Stomach smooth muscle (tissue), 2 donors: ENCODE data around the gene NOS1AP.
"Not testable (repeated sequence)": the region's sequence is repeated elsewhere in the genome, so short reads cannot be mapped to it uniquely, and the experiment has no call there.

ENCODE experiments used
- H3K27ac ChIP-seq: one replicate; pipeline ENCODE4 v1.7.0; 2013; ENCODE audit warnings: mild to moderate bottlenecking, low read length, inconsistent platforms
- H3K27me3 ChIP-seq, 2 donors: one replicate each; pipeline ENCODE4 v1.7.0; 2013; ENCODE audit warnings: low read length in 2 of 2; ENCODE audit not compliant: insufficient read depth in 2 of 2, control insufficient read depth in 1 of 2
- H3K36me3 ChIP-seq, 2 donors: one replicate each; pipeline ENCODE4 v1.7.0; 2013; ENCODE audit warnings: low read length in 2 of 2; ENCODE audit not compliant: control insufficient read depth in 2 of 2, insufficient read depth in 2 of 2
- H3K4me1 ChIP-seq: one replicate; pipeline ENCODE4 v1.7.0; 2013; ENCODE audit warnings: low read length; ENCODE audit not compliant: control insufficient read depth, insufficient read depth
- H3K4me3 ChIP-seq, 2 donors: one replicate each; pipeline ENCODE4 v1.7.0; 2013; ENCODE audit warnings: low read length in 2 of 2
- H3K9ac ChIP-seq, 2 donors: one replicate each; pipeline ENCODE4 v1.7.0; 2013; ENCODE audit warnings: low read length in 2 of 2, mild to moderate bottlenecking in 1 of 2
- H3K9me3 ChIP-seq, 2 donors: one replicate each; pipeline ENCODE4 v1.7.0; 2013; ENCODE audit warnings: low read length in 2 of 2; ENCODE audit not compliant: control insufficient read depth in 2 of 2
- donor health status: healthy.
- donor health status: Pancreatic carcinoma.

NOS1AP gene

GRCh38 chr1:162193221-162193620 is 123.7 kb downstream of the NOS1AP start:
- H3K4me3 ChIP-seq: no peak overlapping the region
- H3K27ac ChIP-seq: no peak overlapping the region

DNA sequence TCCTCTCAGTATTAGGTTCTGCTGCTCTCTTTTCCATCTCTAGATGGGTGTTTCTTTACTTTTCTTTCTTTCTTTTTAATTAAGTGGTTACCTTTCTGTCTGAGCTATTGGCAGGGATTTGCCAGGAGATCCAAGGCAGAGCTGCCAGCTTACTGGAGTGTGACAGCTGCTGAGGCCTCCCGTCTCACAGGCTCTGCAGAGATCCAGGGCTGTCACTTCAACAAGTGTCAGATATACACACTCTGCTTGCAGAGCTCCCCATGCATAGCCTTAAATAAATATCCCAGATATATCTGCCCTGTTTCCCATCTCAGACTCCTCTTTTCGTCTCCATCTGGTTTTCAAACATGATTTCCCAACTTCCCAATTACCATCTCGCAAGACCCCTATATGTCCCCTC is 124.3 kb downstream of the NOS1AP start:
- H3K36me3 ChIP-seq: no peaks in the 10 kb centered on the region
- no peaks in the 10 kb centered on the region for H3K27me3 ChIP-seq
- no peaks in the 10 kb centered on the region for H3K9me3 ChIP-seq
- H3K27ac ChIP-seq: no peak overlapping the region
- H3K4me3 ChIP-seq: no peak overlapping the region
- no peak overlapping the region for H3K9ac ChIP-seq
- peaks cover 25% of the 10 kb centered on the region for H3K4me1 ChIP-seq

More at GRCh38 chr1:162193221-162193620, 123.7 kb downstream of the NOS1AP start:
- H3K36me3 ChIP-seq: no peaks in the 10 kb centered on the region
- no peak overlapping the region for H3K9ac ChIP-seq
- H3K27me3 ChIP-seq: no peaks in the 10 kb centered on the region
- H3K9me3 ChIP-seq: no peaks in the 10 kb centered on the region
- H3K4me1 ChIP-seq: peaks cover 25% of the 10 kb centered on the region

DNA sequence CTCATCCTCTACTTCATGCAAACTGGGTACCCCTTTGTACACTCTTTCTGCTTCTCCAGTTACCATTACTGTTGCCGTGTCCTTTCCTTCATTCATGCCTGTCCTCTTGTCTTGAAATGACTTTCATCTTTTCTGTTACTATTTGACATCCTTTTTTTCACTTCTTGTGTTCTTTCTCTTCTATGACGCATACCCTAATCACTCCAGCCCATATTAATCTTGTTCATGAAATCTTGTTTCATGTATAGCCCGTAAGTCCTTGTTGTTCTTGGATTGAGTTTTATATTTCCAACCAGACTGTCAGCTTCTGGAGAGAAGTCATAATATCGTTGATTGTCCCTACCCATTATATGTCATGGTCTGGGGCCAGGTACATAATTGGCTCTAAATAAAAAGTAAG is 126.1 kb downstream of the NOS1AP start:
- no peaks in the 10 kb centered on the region for H3K9me3 ChIP-seq
- no peak overlapping the region for H3K4me3 ChIP-seq
- no peaks in the 10 kb centered on the region for H3K27me3 ChIP-seq
- no peak overlapping the region for H3K9ac ChIP-seq
- H3K4me1 ChIP-seq: peaks cover 25% of the 10 kb centered on the region
- no peaks in the 10 kb centered on the region for H3K36me3 ChIP-seq
- no peak overlapping the region for H3K27ac ChIP-seq

GRCh38 chr1:162196387-162196786 is 126.9 kb downstream of the NOS1AP start:
- Histone ChIP-seq H3K4me3 (no peak overlapping the region), H3K27me3 (no peaks in the 10 kb centered on the region), H3K36me3 (no peaks in the 10 kb centered on the region), H3K27ac (no peak overlapping the region), H3K9me3 (no peaks in the 10 kb centered on the region), H3K9ac (no peak overlapping the region), H3K4me1 (peaks cover 25% of the 10 kb centered on the region)

- no peaks in the 10 kb centered on the region for H3K27me3 ChIP-seq
- no peaks in the 10 kb centered on the region for H3K36me3 ChIP-seq
- H3K9ac ChIP-seq: no peak overlapping the region
- no peaks in the 10 kb centered on the region for H3K9me3 ChIP-seq
- peaks cover 25% of the 10 kb centered on the region for H3K4me1 ChIP-seq
- peak overlapping the region in 1 of 2 donors; percentile 8 for H3K4me3 ChIP-seq
- H3K27ac ChIP-seq: no peak overlapping the region
Observed at GRCh38 chr1:162197041-162197531, 127.6 kb downstream of the NOS1AP start.

DNA sequence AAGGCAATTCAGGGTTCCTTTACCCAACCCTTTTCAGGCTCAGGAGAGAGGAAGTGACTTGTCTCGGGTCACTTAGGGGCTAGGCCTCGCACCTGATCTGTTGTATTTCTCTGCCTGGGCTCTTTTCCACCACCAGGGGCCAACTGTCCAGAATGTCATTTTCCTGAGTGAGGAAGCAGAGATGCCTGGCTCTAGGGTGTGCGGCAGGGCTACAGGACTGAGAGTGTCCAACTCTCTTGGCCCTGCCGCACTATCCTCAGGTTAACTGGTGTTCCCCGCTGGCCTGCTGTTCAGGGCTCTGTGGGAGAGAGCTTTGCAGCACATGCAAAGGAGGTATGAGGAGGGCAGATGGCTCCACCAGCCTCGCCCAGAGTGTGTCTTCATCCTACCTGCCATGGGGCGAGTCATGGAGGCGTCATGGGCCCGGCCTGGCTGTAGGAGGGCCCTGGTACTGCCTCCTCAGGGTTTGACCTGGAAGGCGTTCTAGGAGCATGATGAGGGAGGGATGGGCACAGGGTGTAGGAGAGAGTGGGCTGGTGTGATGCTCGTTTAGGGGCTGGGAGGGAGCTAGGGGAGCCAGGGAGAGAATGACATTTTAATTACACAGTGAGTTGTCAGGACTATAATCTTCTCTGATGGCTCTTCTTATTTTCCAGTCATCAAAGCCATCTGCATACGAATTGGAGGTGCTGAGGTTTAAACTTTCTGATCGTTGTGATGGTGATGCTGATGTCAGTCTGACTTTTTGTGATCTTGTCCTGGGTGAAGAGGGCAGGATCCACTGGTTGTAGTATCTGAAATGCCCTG is 128.3 kb downstream of the NOS1AP start:
- H3K9ac ChIP-seq: no peak overlapping the region
- no peak overlapping the region for H3K27ac ChIP-seq
- no peak overlapping the region for H3K4me3 ChIP-seq
- H3K9me3 ChIP-seq: no peaks in the 10 kb centered on the region
- H3K4me1 ChIP-seq: peaks cover 25% of the 10 kb centered on the region
- no peaks in the 10 kb centered on the region for H3K27me3 ChIP-seq
- H3K36me3 ChIP-seq: no peaks in the 10 kb centered on the region

- Histone ChIP-seq H3K27me3 (no peaks in the 10 kb centered on the region), H3K4me1 (peaks cover 8% of the 10 kb centered on the region), H3K9ac (no peak overlapping the region), H3K27ac (no peak overlapping the region), H3K36me3 (no peaks in the 10 kb centered on the region), H3K9me3 (no peaks in the 10 kb centered on the region), H3K4me3 (no peak overlapping the region)
Observed at GRCh38 chr1:162200096-162200847, 130.8 kb downstream of the NOS1AP start.

GRCh38 chr1:162201062-162201461 is 131.6 kb downstream of the NOS1AP start:
- H3K27ac ChIP-seq, H3K36me3 ChIP-seq, H3K4me3 ChIP-seq, H3K4me1 ChIP-seq, H3K27me3 ChIP-seq, H3K9me3 ChIP-seq, H3K9ac ChIP-seq: not testable (repeated sequence)

GRCh38 chr1:162204129-162204822 is 134.8 kb downstream of the NOS1AP start:
- Histone ChIP-seq H3K9ac (no peak overlapping the region), H3K4me3 (no peak overlapping the region), H3K9me3 (no peaks in the 10 kb centered on the region), H3K4me1 (peaks cover 17% of the 10 kb centered on the region), H3K27ac (no peak overlapping the region), H3K36me3 (no peaks in the 10 kb centered on the region), H3K27me3 (no peaks in the 10 kb centered on the region)

DNA sequence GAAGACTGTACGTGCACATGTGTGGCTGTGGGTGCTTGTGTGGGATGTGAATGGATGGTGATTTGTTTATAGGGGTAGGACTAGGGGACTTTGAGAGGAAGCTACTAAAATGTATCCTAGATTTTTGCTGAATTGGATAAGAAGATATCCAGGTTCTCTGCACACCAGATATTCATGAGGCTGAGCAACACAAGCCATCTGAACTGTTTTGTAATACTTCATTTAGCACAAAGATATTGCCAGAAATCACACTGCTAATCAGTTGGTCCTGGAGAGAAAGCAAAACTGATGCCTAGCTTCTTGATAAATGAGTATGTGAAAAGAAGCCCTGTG is 135.3 kb downstream of the NOS1AP start:
- H3K4me1 ChIP-seq: peaks cover 20% of the 10 kb centered on the region
- no peak overlapping the region for H3K27ac ChIP-seq
- no peaks in the 10 kb centered on the region for H3K27me3 ChIP-seq
- no peak overlapping the region for H3K4me3 ChIP-seq
- no peaks in the 10 kb centered on the region for H3K36me3 ChIP-seq
- no peak overlapping the region for H3K9ac ChIP-seq
- no peaks in the 10 kb centered on the region for H3K9me3 ChIP-seq
